H1 (cell line): ENCODE results near the gene EIF4ENIF1. TPM values are rescaled to one million over a fixed set of nuclear protein-coding genes. Genes with fewer than 3 reads are reported as not detected.

Source experiments
- CTCF ChIA-PET: fragments of 300-600 bp; sonication (Branson Sonifier 250); formaldehyde crosslinking; loops from one replicate; lab custom pipeline; 2021; ENCODE audit not compliant: partially characterized antibody; lab: Charles Lee
- POLR2A ChIA-PET: fragments of 300-600 bp; sonication (Branson Sonifier 250); formaldehyde crosslinking; loops from one replicate; lab custom pipeline; 2021; ENCODE audit warnings: inconsistent platforms; ENCODE audit not compliant: partially characterized antibody; lab: Charles Lee
- DNase-seq, 2 experiments: peaks; one replicate each; pipeline versions ENCODE4 v3.0.0 to v3.0.0-alpha.2; 2010 to 2022; ENCODE audit warnings: low spot score in 2 of 2, low read depth in 1 of 2, mixed read lengths in 1 of 2
- FAIRE-seq: peaks from 2 replicates; lab custom pipeline; 2011; peaks lifted over from hg19 to GRCh38; lab: Jason Lieb, UNC
- H2AFZ ChIP-seq: 2 replicates; pipeline ENCODE4 v1.8.1; 2012; ENCODE audit warnings: low read length, inconsistent platforms
- H2AK5ac ChIP-seq: 2 replicates; pipeline ENCODE4 v1.6.1; 2013; ENCODE audit warnings: low read depth, low read length
- H2BK120ac ChIP-seq: replicated peaks from 2 replicates; pipeline ENCODE3; 2013; ENCODE audit warnings: low read depth, low read length, inconsistent platforms
- H2BK12ac ChIP-seq: 2 replicates; pipeline ENCODE4 v1.6.1; 2013; ENCODE audit warnings: low read depth, low read length
- H2BK15ac ChIP-seq: 2 replicates; pipeline ENCODE4 v1.6.1; 2013; ENCODE audit warnings: low read length
- H2BK20ac ChIP-seq: 2 replicates; pipeline ENCODE4 v1.6.1; 2013; ENCODE audit warnings: low read length
- H2BK5ac ChIP-seq: 2 replicates; pipeline ENCODE4 v1.6.1; 2013; ENCODE audit warnings: low read depth, low read length
- H3K14ac ChIP-seq: 2 replicates; pipeline ENCODE4 v1.6.1; 2013; ENCODE audit warnings: inconsistent platforms; ENCODE audit not compliant: insufficient read length
- H3K18ac ChIP-seq: 2 replicates; pipeline ENCODE4 v1.6.1; 2013; ENCODE audit warnings: low read length; ENCODE audit errors: extremely low read depth
- H3K23ac ChIP-seq: 2 replicates; pipeline ENCODE4 v1.6.1; 2013; ENCODE audit warnings: inconsistent platforms; ENCODE audit not compliant: insufficient read length
- H3K23me2 ChIP-seq: 2 replicates; pipeline ENCODE4 v1.6.1; 2013; ENCODE audit warnings: low read depth, low read length
- H3K27ac ChIP-seq: 2 replicates; pipeline ENCODE4 v1.6.1; 2011; ENCODE audit warnings: low read depth, low read length, inconsistent platforms
- H3K27me3 ChIP-seq, 4 experiments: replicated peaks in 1 of 4; 1 replicate in 1 of 4; 2 replicates in 3 of 4; pipeline versions ENCODE4 v1.6.1 to v1.8.1; 2011 to 2013; ENCODE audit warnings: low read length in 3 of 4, mild to moderate bottlenecking in 3 of 4, inconsistent platforms in 2 of 4, mixed read lengths in 2 of 4, moderate library complexity in 1 of 4; ENCODE audit not compliant: control insufficient read depth in 3 of 4, insufficient read depth in 3 of 4; ENCODE audit errors: extremely low read depth in 1 of 4
- H3K36me3 ChIP-seq, 4 experiments: 2 replicates each; pipeline versions ENCODE4 v1.6.1 to v1.8.1; 2011 to 2013; ENCODE audit warnings: mild to moderate bottlenecking in 4 of 4, low read length in 3 of 4, moderate library complexity in 2 of 4, control low read depth in 1 of 4, inconsistent platforms in 1 of 4; ENCODE audit not compliant: insufficient read depth in 4 of 4, control insufficient read depth in 2 of 4
- H3K4ac ChIP-seq: replicated peaks from 2 replicates; pipeline ENCODE3; 2013; ENCODE audit warnings: low read length, low read depth, mixed read lengths, inconsistent platforms; ENCODE audit not compliant: insufficient read length
- H3K4me1 ChIP-seq, 4 experiments: replicated peaks in 1 of 4; 1 replicate in 1 of 4; 2 replicates in 3 of 4; pipeline versions ENCODE4 v1.6.1 to v1.8.1; 2011 to 2013; ENCODE audit warnings: low read length in 3 of 4, inconsistent platforms in 2 of 4, mixed read lengths in 1 of 4; ENCODE audit not compliant: insufficient read depth in 4 of 4, control insufficient read depth in 3 of 4
- H3K4me2 ChIP-seq, 2 experiments: 2 replicates each; pipeline versions ENCODE4 v1.6.1 to v1.8.1; 2011 to 2013; ENCODE audit warnings: low read depth in 2 of 2, low read length in 2 of 2, control low read depth in 1 of 2, inconsistent platforms in 1 of 2, mild to moderate bottlenecking in 1 of 2; ENCODE audit not compliant: insufficient read depth in 1 of 2
- H3K4me3 ChIP-seq, 4 experiments: fragments of 200-600, 300-600 bp in 1 of 4; sonication (generic), shearing (Covaris generic), sonication (Bioruptor Twin) in 1 of 4; 2 replicates each; pipeline versions ENCODE4 v1.5.1 to v1.8.1; 2011 to 2016; ENCODE audit warnings: low read length in 4 of 4, low read depth in 3 of 4, control low read depth in 2 of 4, inconsistent platforms in 2 of 4, mild to moderate bottlenecking in 2 of 4, mixed read lengths in 1 of 4, moderate library complexity in 1 of 4; ENCODE audit not compliant: insufficient read depth in 2 of 4; ENCODE audit errors: extremely low read depth in 1 of 4
- H3K56ac ChIP-seq: replicated peaks from 2 replicates; pipeline ENCODE3; 2013; ENCODE audit warnings: low read depth, mild to moderate bottlenecking, mixed read lengths, low read length, inconsistent platforms; ENCODE audit not compliant: insufficient read length
- H3K79me1 ChIP-seq: 2 replicates; pipeline ENCODE4 v1.6.1; 2013; ENCODE audit warnings: low read depth, low read length, control low read depth
- H3K79me2 ChIP-seq, 2 experiments: 2 replicates each; pipeline versions ENCODE4 v1.6.1 to v1.8.1; 2012 to 2013; ENCODE audit warnings: low read length in 2 of 2, mild to moderate bottlenecking in 2 of 2, inconsistent platforms in 1 of 2; ENCODE audit not compliant: insufficient read depth in 2 of 2, control insufficient read depth in 1 of 2
- H3K9ac ChIP-seq, 4 experiments: replicated peaks in 1 of 4; 1 replicate in 1 of 4; 2 replicates in 3 of 4; pipeline versions ENCODE4 v1.6.1 to v1.8.1; 2011 to 2013; ENCODE audit warnings: low read depth in 3 of 4, low read length in 3 of 4, control low read depth in 2 of 4, mild to moderate bottlenecking in 2 of 4, moderate library complexity in 2 of 4, inconsistent platforms in 1 of 4; ENCODE audit errors: extremely low read depth in 1 of 4
- H3K9me3 ChIP-seq, 2 experiments: 2 replicates each; pipeline versions ENCODE4 v1.6.1 to v1.8.1; 2012 to 2013; ENCODE audit warnings: mild to moderate bottlenecking in 2 of 2, moderate library complexity in 2 of 2, control low read depth in 1 of 2, inconsistent platforms in 1 of 2, low read depth in 1 of 2, low read length in 1 of 2, mixed read lengths in 1 of 2; ENCODE audit not compliant: insufficient read depth in 2 of 2
- H4K20me1 ChIP-seq, 2 experiments: replicated peaks in 1 of 2; 2 replicates each; pipeline versions ENCODE3 to v1.8.1; 2011 to 2013; ENCODE audit warnings: inconsistent platforms in 2 of 2, low read length in 2 of 2, mild to moderate bottlenecking in 1 of 2; ENCODE audit not compliant: insufficient read depth in 2 of 2, control insufficient read depth in 1 of 2
- H4K5ac ChIP-seq: 2 replicates; pipeline ENCODE4 v1.6.1; 2013; ENCODE audit warnings: low read length, low read depth, mixed read lengths, inconsistent platforms; ENCODE audit not compliant: insufficient read length
- H4K8ac ChIP-seq: 2 replicates; pipeline ENCODE4 v1.8.0; 2013; ENCODE audit warnings: mild to moderate bottlenecking, moderate library complexity, low read length, inconsistent platforms; ENCODE audit not compliant: insufficient read depth; ENCODE audit errors: extremely low read depth
- H4K91ac ChIP-seq: replicated peaks from 2 replicates; pipeline ENCODE3; 2013; ENCODE audit warnings: low read length, mixed read lengths, inconsistent platforms; ENCODE audit not compliant: insufficient read length
- ASH2L ChIP-seq: fragments of 200-600, 300-600 bp; sonication (generic); IDR thresholded peaks from one replicate; pipeline ENCODE4 v1.7.1; 2017; ENCODE audit warnings: low read length
- CBX8 ChIP-seq: fragments of 300-800, 300-1000 bp; sonication (generic); IDR thresholded peaks from 2 replicates; pipeline ENCODE4 v1.7.1; 2016; ENCODE audit warnings: low read depth, low read length, borderline replicate concordance
- GABPA ChIP-seq: IDR thresholded peaks from 2 replicates; pipeline ENCODE4 v1.6.1; 2011; ENCODE audit warnings: mild to moderate bottlenecking, low read length, moderate library complexity, borderline replicate concordance; ENCODE audit not compliant: insufficient read depth
- HDAC2 ChIP-seq, 2 experiments: fragments of 300-600 bp in 1 of 2; sonication (generic) in 1 of 2; IDR thresholded peaks; 2 replicates each; pipeline ENCODE4 v1.6.1; 2011 to 2012; ENCODE audit warnings: low read depth in 2 of 2, low read length in 2 of 2, mild to moderate bottlenecking in 2 of 2, moderate library complexity in 2 of 2, borderline replicate concordance in 1 of 2, inconsistent platforms in 1 of 2
- JUN ChIP-seq: IDR thresholded peaks from 2 replicates; pipeline ENCODE4 v1.6.1; 2011; ENCODE audit warnings: low read depth, mild to moderate bottlenecking, improper control_type of control experiment, low read length
- RAD21 ChIP-seq, 2 experiments: IDR thresholded peaks in 1 of 2; conservative IDR thresholded peaks in 1 of 2; 2 replicates each; pipeline ENCODE4 v1.6.1; 2011; ENCODE audit warnings: low read depth in 2 of 2, low read length in 2 of 2, improper control_type of control experiment in 1 of 2, inconsistent platforms in 1 of 2, mild to moderate bottlenecking in 1 of 2, moderate library complexity in 1 of 2
- SIN3A ChIP-seq, 2 experiments: IDR thresholded peaks in 1 of 2; conservative IDR thresholded peaks in 1 of 2; 2 replicates each; pipeline ENCODE4 v1.6.1; 2011 to 2012; ENCODE audit warnings: low read length in 2 of 2, improper control_type of control experiment in 1 of 2, low read depth in 1 of 2, mild to moderate bottlenecking in 1 of 2
- SIRT6 ChIP-seq: IDR thresholded peaks from one replicate; pipeline ENCODE4 v1.7.1; 2012; ENCODE audit warnings: low read length, inconsistent platforms
- SRF ChIP-seq: IDR thresholded peaks from 2 replicates; pipeline ENCODE4 v1.6.1; 2011; ENCODE audit warnings: mild to moderate bottlenecking, low read depth, low read length, moderate library complexity
- TEAD4 ChIP-seq: IDR thresholded peaks from 2 replicates; pipeline ENCODE4 v1.6.1; 2012; ENCODE audit warnings: low read depth, low read length, inconsistent platforms, mixed read lengths
- ZNF274 ChIP-seq: IDR thresholded peaks from 2 replicates; pipeline ENCODE4 v1.7.0; 2012; ENCODE audit warnings: low read length, borderline replicate concordance; ENCODE audit errors: extremely low read depth
- WGBS, 2 experiments: shearing (Covaris generic) in 1 of 2; methylation state at CpG; one replicate each; pipeline versions ENCODE4 v1.1.6 to v1.1.7; 2013 to 2015; ENCODE audit warnings: low lambda C conversion rate in 2 of 2, mixed read lengths in 2 of 2, inconsistent platforms in 1 of 2, low coverage in 1 of 2, missing lambda C conversion rate in 1 of 2; ENCODE audit not compliant: insufficient replicate concordance in 2 of 2, insufficient coverage in 1 of 2, insufficient read length in 1 of 2; ENCODE audit errors: extremely low coverage in 1 of 2, missing lambda C conversion rate in 1 of 2; 5-methylcytosine and 5-hydroxymethylcytosine counted together
- polyA plus RNA-seq, 7 experiments: library from polyadenylated mRNA; depleted of rRNA in 3 of 7; stranded (reverse) in 5 of 7; unstranded in 2 of 7; fragments of >200 nt in 5 of 7; fragments of 200-250 nt in 2 of 7; gene quantifications; 1 replicate in 5 of 7; 2 replicates in 1 of 7; 4 replicates in 1 of 7; pipeline versions ENCODE4 v1.2.1 to v1.2.3, GENCODE V29; 2011 to 2013; ENCODE audit warnings: missing spikeins in 2 of 7, mixed read lengths in 2 of 7
- total RNA-seq: library from RNA; stranded (reverse); fragmentation: NEBNext Ultra II Directional; extraction: Animal tissue kit (Norgen Biotek cat#: 25700); gene quantifications from 2 replicates; pipeline ENCODE4 v1.2.1, GENCODE V29; 2021

EIF4ENIF1 gene
- total and polyA plus RNA-seq, 2 of the 8 experiments (the other 6 are each of a cell fraction or from before 2014, with no cell fraction given) = 21.9 to 23.6 TPM

- peaks cover 0 to 6% of the 10 kb centered on the region in 2 experiments for H4K20me1 ChIP-seq
- WGBS, 2 experiments = 89% methylated on average over 4 of the region's 4 CpGs; no CpG with 5 or more reads in 1 of the 2 experiments
- H4K8ac ChIP-seq = no peak overlapping the region
- no peak overlapping the region for H3K56ac ChIP-seq
- no peak overlapping the region for H3K4me2 ChIP-seq
- no peaks in the 10 kb centered on the region for H3K23me2 ChIP-seq
- DNase-seq (no peak), FAIRE-seq (no peak)
- H3K79me2 ChIP-seq = peaks cover 0 to 6% of the 10 kb centered on the region in 2 experiments; a peak in 1 of 4 replicates
- H3K9me3 ChIP-seq = no peaks in the 10 kb centered on the region
- no peak overlapping the region for H2BK15ac ChIP-seq
- H4K91ac ChIP-seq = no peak overlapping the region
- H3K79me1 ChIP-seq = no peaks in the 10 kb centered on the region
- no peak overlapping the region for H3K14ac ChIP-seq
- H2AFZ ChIP-seq = no peak overlapping the region
- no peaks in the 10 kb centered on the region for H3K27me3 ChIP-seq
- no peak overlapping the region for H2AK5ac ChIP-seq
- no peak overlapping the region for H3K4ac ChIP-seq
- H3K4me3 ChIP-seq = no peak overlapping the region
- ChIA-PET POLR2A (interaction anchor here (0.7 kb wide), 1 partner anchor 41 kb away, joined by 3 read pairs; no protein-coding TSS in a partner anchor), CTCF (interaction anchor here (0.7 to 1.6 kb wide), 5 partner anchors 12 to 206 kb away, joined by 3 to 5 read pairs (median 3); no protein-coding TSS in a partner anchor)
- H2BK5ac ChIP-seq = no peak overlapping the region
- H2BK12ac ChIP-seq = no peak overlapping the region
- no peaks in the 10 kb centered on the region for H3K4me1 ChIP-seq
- no peak overlapping the region for H3K18ac ChIP-seq
- no peak overlapping the region for H2BK20ac ChIP-seq
- H3K36me3 ChIP-seq = peaks cover 0 to 21% (median 4%) of the 10 kb centered on the region in 4 experiments; a peak in 5 of 8 replicates
- H3K23ac ChIP-seq = no peak overlapping the region
- no peak overlapping the region for H3K27ac ChIP-seq
- no peak overlapping the region for H3K9ac ChIP-seq
- H4K5ac ChIP-seq = no peak overlapping the region
- no peak overlapping the region for H2BK120ac ChIP-seq
- TF ChIP-seq SRF (no peak), TEAD4 (no peak), CBX8 (no peak), ZNF274 (no peak), GABPA (no peak), ASH2L (no peak), HDAC2 (IDR thresholded peaks at IDR 0.05; ENCODE audit: borderline replicate concordance in 1 of 2, low read depth in 2 of 2, low read length in 2 of 2) (no peak), SIRT6 (no peak), RAD21 (IDR thresholded peaks at IDR 0.05 in 1 of 2, conservative IDR thresholded peaks at IDR 0.05 in 1 of 2; ENCODE audit: low read depth in 2 of 2, low read length in 2 of 2) (no peak), JUN (no peak), SIN3A (conservative IDR thresholded peaks at IDR 0.05 in 1 of 2, IDR thresholded peaks at IDR 0.05 in 1 of 2; ENCODE audit: low read depth in 1 of 2, low read length in 2 of 2) (no peak)
Measured at GRCh38 chr22:31477329-31477728, 12.3 kb downstream of the EIF4ENIF1 start.
